AG04449 (cell line): Measurements from ENCODE around the gene RASGRP2.

Experiments
- CTCF ChIA-PET: fragments of 350-600 bp; formaldehyde crosslinking; extraction: SDS; loops from one replicate; lab custom pipeline; 2021; ENCODE audit warnings: antibody characterized with exemption; lab: Yijun Ruan, JAX
- POLR2A ChIA-PET: fragments of 400-600, 350-600 bp; formaldehyde crosslinking; extraction: SDS; loops from one replicate; lab custom pipeline; 2020; ENCODE audit warnings: antibody characterized with exemption, inconsistent platforms; lab: Yijun Ruan, JAX
- DNase-seq: peaks from one replicate; pipeline ENCODE4 v3.0.0-alpha.2; 2010; ENCODE audit warnings: low read depth, low spot score
- H3K4me3 ChIP-seq: 2 replicates; pipeline ENCODE4 v1.5.1; 2011; ENCODE audit warnings: low read depth, mild to moderate bottlenecking, control low read depth, low read length
- CTCF ChIP-seq: IDR thresholded peaks from one replicate; pipeline ENCODE4 v1.5.1; 2011; ENCODE audit warnings: mild to moderate bottlenecking, moderate library complexity, low read length, control low read depth, inconsistent platforms; ENCODE audit not compliant: insufficient read depth; ENCODE audit errors: missing control alignments

The RASGRP2 gene

GRCh38 chr11:64717268-64717578, 26.7 kb downstream of the RASGRP2 start:
- POLR2A ChIA-PET = no interaction called here
- TF ChIP-seq CTCF = no peak
- CTCF ChIA-PET = interaction anchor here (0.7 to 4.3 kb wide), 6 partner anchors 9 to 66 kb away, joined by 3 to 23 read pairs (median 4); partner anchors contain the start of gene RASGRP2

GRCh38 chr11:64716473-64717267, 27.3 kb downstream of the RASGRP2 start:
- CTCF ChIA-PET = interaction anchor here (0.7 to 4.3 kb wide), 4 partner anchors 10 to 66 kb away, joined by 3 to 23 read pairs (median 6); partner anchors contain the start of gene RASGRP2
- no peak for TF ChIP-seq CTCF
- H3K4me3 ChIP-seq = no peak overlapping the region
- no peak for DNase-seq
- POLR2A ChIA-PET = no interaction called here

More at GRCh38 chr11:64717268-64717578, 26.7 kb downstream of the RASGRP2 start:
- DNase-seq = no peak
- H3K4me3 ChIP-seq = no peak overlapping the region

- no peak for DNase-seq
- no peak overlapping the region for H3K4me3 ChIP-seq
- ChIA-PET POLR2A (no interaction called here), CTCF (interaction anchor here (1.9 to 4.3 kb wide), 2 partner anchors 27 kb away, joined by 8 to 23 read pairs; partner anchors contain the start of gene RASGRP2)
- no peak for TF ChIP-seq CTCF
Observed at GRCh38 chr11:64715756-64716472, 28.0 kb downstream of the RASGRP2 start.

- no peak for TF ChIP-seq CTCF
- ChIA-PET CTCF (interaction anchor here (1.4 to 1.9 kb wide), 2 partner anchors 26 to 28 kb away, joined by 4 to 8 read pairs; partner anchors contain the start of gene RASGRP2), POLR2A (no interaction called here)
- no peak overlapping the region for H3K4me3 ChIP-seq
- no peak for DNase-seq
Observed at GRCh38 chr11:64715110-64715509, 28.8 kb downstream of the RASGRP2 start.

- no peak for TF ChIP-seq CTCF
- DNase-seq = no peak
- no peak overlapping the region for H3K4me3 ChIP-seq
- CTCF ChIA-PET = interaction anchor here (1.4 kb wide), 1 partner anchor 26 kb away, joined by 4 read pairs; no protein-coding TSS in a partner anchor
- POLR2A ChIA-PET = no interaction called here
Observed at GRCh38 chr11:64714666-64715065, 29.3 kb downstream of the RASGRP2 start.
